Medulla oblongata (tissue), 1 donor: ENCODE results near the gene IKZF5.

Source experiments
- DNase-seq: peaks from one replicate; pipeline ENCODE4 v3.0.0-alpha.2; 2015; ENCODE audit errors: extremely low spot score

Gene IKZF5

GRCh38 chr10:122981066-122981464 is 27.5 kb downstream of the IKZF5 start:
- no peak for DNase-seq

- peak; percentile 93 for DNase-seq
These were observed 28.2 kb downstream of the IKZF5 start, which contains the start of gene PSTK for GRCh38 chr10:122980209-122981065. PSTK (plus strand) TSS chr10:122980401; CDS start chr10:122980480, 79 bp downstream.

GRCh38 chr10:122974543-122975064 is 34.0 kb downstream of the IKZF5 start:
- DNase-seq, result no peak

GRCh38 chr10:122974023-122974422 is 34.6 kb downstream of the IKZF5 start:
- no peak for DNase-seq

GRCh38 chr10:122968698-122969097 is 39.9 kb downstream of the IKZF5 start:
- DNase-seq, result no peak

DNA sequence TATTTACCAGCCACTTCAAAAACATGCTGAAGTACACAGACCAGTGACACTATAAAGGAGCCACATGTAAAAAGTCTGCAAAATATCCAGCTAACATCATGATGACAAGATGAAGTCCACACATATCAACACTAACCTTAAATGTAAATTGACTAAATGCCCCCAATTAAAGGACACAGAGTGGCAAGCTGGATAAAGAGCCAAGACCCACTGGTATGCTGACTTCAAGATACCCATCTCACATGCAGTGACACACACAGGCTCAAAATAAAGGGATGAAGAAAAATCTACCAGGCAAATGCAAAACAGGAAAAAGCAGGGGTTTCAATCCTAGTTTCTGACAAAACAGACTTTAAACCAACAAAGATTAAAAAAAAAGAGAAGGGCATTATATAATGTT is 41.7 kb downstream of the IKZF5 start:
- DNase-seq, result no peak

- no peak for DNase-seq
These were observed 46.2 kb downstream of the IKZF5 start for GRCh38 chr10:122962405-122962804.

DNA sequence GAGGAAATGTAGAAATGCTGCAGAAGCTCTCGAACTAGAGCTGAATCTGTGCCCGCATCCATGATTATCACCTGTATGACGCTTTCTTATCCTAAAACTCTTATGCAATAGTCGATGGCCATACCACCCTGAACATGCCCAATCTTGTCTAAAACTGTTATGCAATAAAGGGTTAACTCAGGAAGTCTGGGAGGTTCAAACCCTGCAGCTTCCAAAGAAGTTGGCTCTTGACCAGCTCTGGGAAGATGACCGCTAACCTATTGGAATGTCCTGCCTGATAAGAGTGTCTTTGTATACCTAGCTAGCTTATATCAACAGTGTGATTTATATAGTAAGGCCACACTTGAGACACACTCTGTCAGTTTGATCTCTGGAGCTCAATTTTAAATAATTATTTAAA is 51.1 kb downstream of the IKZF5 start:
- no peak for DNase-seq

- no peak for DNase-seq
These were observed 52.7 kb downstream of the IKZF5 start for GRCh38 chr10:122955892-122956291.

DNA sequence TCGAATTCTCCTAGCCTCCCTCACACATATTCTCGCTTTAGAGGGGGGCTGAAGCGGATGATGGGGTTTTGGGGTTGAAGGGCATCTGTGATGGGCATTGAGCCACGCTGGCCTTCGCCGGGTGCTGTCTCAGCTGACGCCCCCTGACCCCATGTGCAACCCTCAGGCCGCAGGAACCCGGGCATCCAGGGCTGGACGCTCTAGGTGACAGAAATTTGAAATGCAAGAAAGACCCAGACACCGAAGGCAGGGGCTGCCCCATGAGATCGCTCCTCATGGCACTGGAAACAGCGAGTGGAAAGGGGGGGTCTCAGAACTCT is 53.9 kb downstream of the IKZF5 start:
- DNase-seq, result peak; percentile 4

- DNase-seq, result peak; percentile 98
These were observed 54.5 kb downstream of the IKZF5 start, which contains the start of gene C10orf88 for GRCh38 chr10:122953902-122954730. C10orf88 (minus strand) TSS chr10:122954227; CDS start chr10:122954178, 49 bp downstream.

DNA sequence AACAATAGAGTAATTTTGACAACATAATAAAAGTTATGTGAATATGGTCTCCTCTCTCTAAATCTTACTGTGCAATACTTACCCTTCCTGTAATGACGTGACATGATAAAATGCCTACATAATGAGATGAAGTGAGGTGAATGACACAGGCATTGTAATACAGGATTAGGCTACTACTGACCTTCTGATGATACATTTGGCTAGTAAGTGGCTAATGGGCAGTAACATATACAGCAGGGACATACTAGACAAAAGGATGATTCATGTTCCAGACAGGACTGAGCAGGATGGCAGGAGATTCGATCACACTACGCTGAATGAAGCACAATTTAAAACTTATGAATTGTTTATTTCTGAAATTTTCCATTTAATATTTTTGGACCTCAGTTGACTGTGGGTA is 59.3 kb downstream of the IKZF5 start:
- DNase-seq, result no peak
